Measurements from ENCODE around the gene TMEM182.

The TMEM182 gene

DNA sequence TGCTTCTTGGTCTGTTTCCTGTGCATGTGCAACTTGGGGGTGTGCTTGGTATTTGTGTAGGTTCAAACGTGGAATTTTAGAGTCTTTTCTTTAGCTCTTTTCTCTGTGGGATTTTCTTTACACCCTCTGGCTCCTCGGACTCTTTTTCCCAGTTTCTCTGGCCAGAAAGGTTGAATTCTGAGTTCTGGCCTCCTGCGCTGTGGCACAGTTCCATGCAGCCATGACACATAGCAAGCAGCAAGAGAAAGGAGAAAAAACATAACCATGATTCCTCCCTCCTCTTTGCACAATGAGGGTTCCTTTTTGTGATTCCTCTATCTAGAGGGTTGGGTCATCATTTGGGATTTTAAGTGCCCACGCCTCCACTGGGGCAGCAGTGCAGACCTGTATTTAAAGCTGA lies 33.8 kb downstream of the TMEM182 start:
- no peaks in the 10 kb centered on the region for H3K4me1 ChIP-seq (ENCODE audit: control insufficient read depth, insufficient read depth, low read length)
- H3K36me3 ChIP-seq (ENCODE audit: control insufficient read depth, insufficient read depth, low read length), result no peaks in the 10 kb centered on the region
- H3K9ac ChIP-seq (ENCODE audit: low read length), result no peak overlapping the region
- H3K27me3 ChIP-seq (ENCODE audit: control insufficient read depth, insufficient read depth, low read length), result no peaks in the 10 kb centered on the region
- H3K4me3 ChIP-seq (ENCODE audit: low read length), result no peak overlapping the region
- no peak overlapping the region for H3K27ac ChIP-seq (ENCODE audit: low read depth, low read length)

DNA sequence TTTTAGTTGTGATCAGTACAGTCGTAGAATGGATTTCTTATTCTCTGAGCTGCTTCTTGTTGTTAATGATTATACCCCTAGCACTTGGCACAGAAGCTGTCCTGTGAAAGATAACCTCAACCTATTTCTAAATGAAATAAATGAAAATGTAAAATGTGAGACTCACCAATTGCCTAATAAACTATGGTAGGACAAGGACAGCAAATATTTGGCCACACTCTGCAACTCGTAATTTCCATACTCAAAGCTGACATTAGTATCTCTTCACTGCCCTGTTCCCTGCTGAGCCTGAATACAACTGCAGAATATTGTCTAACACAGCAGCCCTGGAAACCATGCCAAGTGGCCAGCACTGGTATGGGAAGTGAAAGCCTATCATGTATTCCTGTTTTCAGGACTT lies 34.5 kb downstream of the TMEM182 start:
- H3K4me3 ChIP-seq (ENCODE audit: low read length), result no peak overlapping the region
- H3K36me3 ChIP-seq (ENCODE audit: control insufficient read depth, insufficient read depth, low read length), result no peaks in the 10 kb centered on the region
- no peak overlapping the region for H3K9ac ChIP-seq (ENCODE audit: low read length)
- no peaks in the 10 kb centered on the region for H3K4me1 ChIP-seq (ENCODE audit: control insufficient read depth, insufficient read depth, low read length)
- H3K27ac ChIP-seq (ENCODE audit: low read depth, low read length), result no peak overlapping the region
- H3K27me3 ChIP-seq (ENCODE audit: control insufficient read depth, insufficient read depth, low read length), result no peaks in the 10 kb centered on the region

GRCh38 chr2:102797486-102797885 lies 35.7 kb downstream of the TMEM182 start:
- Histone ChIP-seq H3K9ac (ENCODE audit: low read length) (no peak overlapping the region), H3K4me3 (ENCODE audit: low read length) (no peak overlapping the region), H3K27ac (ENCODE audit: low read depth, low read length) (no peak overlapping the region), H3K4me1 (ENCODE audit: control insufficient read depth, insufficient read depth, low read length) (no peaks in the 10 kb centered on the region), H3K36me3 (ENCODE audit: control insufficient read depth, insufficient read depth, low read length) (no peaks in the 10 kb centered on the region), H3K27me3 (ENCODE audit: control insufficient read depth, insufficient read depth, low read length) (no peaks in the 10 kb centered on the region)

- H3K9ac ChIP-seq (ENCODE audit: low read length), result no peak overlapping the region
- H3K4me1 ChIP-seq (ENCODE audit: control insufficient read depth, insufficient read depth, low read length), result no peaks in the 10 kb centered on the region
- no peaks in the 10 kb centered on the region for H3K27me3 ChIP-seq (ENCODE audit: control insufficient read depth, insufficient read depth, low read length)
- no peak overlapping the region for H3K4me3 ChIP-seq (ENCODE audit: low read length)
- no peaks in the 10 kb centered on the region for H3K36me3 ChIP-seq (ENCODE audit: control insufficient read depth, insufficient read depth, low read length)
- H3K27ac ChIP-seq (ENCODE audit: low read depth, low read length), result no peak overlapping the region
Measured at GRCh38 chr2:102798181-102798580, 36.4 kb downstream of the TMEM182 start.

GRCh38 chr2:102801098-102801718 lies 39.4 kb downstream of the TMEM182 start:
- no peaks in the 10 kb centered on the region for H3K36me3 ChIP-seq (ENCODE audit: control insufficient read depth, insufficient read depth, low read length)
- H3K4me1 ChIP-seq (ENCODE audit: control insufficient read depth, insufficient read depth, low read length), result no peaks in the 10 kb centered on the region
- no peak overlapping the region for H3K4me3 ChIP-seq (ENCODE audit: low read length)
- no peak overlapping the region for H3K27ac ChIP-seq (ENCODE audit: low read depth, low read length)
- no peaks in the 10 kb centered on the region for H3K27me3 ChIP-seq (ENCODE audit: control insufficient read depth, insufficient read depth, low read length)
- H3K9ac ChIP-seq (ENCODE audit: low read length), result no peak overlapping the region

DNA sequence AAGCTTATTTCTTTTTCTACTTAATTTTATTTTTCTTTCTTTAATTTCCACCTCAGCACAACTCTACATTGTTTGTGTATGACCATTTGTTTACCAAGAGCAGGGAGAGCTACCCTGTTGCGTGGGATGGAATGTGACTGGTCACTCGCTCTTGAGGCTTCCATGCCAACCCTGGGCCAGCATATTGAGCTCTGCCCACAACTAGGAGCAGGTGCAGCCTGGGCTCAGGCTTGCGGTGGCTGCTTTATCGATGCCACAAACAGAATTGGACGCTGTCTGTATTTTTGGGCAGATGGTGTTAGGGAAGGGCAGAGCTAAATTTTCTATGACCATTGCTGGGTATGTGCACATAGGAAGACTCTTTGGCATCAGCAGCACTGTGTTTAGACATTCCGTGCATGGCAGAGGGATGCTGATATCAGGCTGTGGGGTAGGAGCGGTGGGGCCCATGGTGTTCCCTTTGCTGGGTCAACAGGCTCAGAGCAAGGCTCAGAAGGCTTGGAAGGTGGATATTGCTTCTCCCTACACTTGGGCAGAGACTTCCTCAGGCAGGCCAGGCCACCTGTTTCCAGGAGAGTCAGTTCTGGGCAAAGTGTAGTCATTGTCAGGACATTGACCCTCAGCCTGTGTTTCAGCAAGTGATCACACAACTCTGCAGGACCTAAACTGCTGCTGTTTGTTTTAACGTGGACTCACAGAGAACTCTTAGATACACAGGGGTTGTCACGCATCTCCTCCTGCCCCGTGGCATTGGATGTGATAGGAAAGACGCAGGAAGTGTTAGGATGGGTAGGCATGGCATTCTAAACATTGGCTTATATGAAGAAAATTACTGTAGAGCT lies 40.2 kb downstream of the TMEM182 start:
- Histone ChIP-seq H3K4me1 (ENCODE audit: control insufficient read depth, insufficient read depth, low read length) (no peaks in the 10 kb centered on the region), H3K36me3 (ENCODE audit: control insufficient read depth, insufficient read depth, low read length) (no peaks in the 10 kb centered on the region), H3K27me3 (ENCODE audit: control insufficient read depth, insufficient read depth, low read length) (no peaks in the 10 kb centered on the region), H3K27ac (ENCODE audit: low read depth, low read length) (no peak overlapping the region), H3K4me3 (ENCODE audit: low read length) (no peak overlapping the region), H3K9ac (ENCODE audit: low read length) (no peak overlapping the region)

DNA sequence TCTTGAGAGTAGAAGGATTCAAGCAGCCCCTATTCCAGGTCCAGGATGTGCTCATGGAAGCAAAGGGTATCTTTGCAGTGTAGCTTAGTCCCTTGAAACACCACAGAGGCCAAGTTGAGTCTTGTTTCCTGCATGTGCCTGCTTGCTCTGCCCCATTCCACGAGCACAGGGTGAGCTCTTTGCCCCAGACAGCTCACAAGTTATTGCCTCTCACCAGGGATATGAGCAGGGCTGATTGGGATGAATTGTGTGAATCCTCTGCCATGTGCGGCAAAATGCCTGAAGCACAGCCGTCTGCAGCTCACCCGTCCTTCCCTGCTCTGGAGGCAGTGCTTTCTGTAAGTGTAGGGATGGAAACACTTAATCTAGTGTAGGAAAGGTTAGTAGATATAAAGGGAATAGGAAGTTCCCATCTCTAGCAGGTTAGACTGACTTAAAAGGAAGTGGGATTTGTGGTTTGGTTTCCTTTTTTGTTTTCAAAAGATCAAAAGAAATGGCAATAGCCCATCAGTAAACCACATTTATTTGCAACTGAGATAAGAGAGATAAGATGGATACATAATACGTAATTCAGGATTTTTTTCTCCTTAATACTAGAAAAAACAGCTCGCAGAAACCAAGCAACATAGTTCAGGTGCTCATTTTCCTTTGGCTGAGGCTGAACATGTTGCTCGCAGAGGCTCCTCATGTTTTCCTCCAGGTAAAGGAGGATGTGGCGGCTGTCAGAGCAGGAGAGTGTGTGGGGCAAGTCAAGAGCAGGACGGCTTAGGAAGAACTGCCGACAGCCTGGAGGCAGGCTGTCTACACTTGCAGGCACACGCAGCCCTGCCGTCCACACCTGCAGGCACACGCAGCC lies 41.4 kb downstream of the TMEM182 start:
- H3K9ac ChIP-seq (ENCODE audit: low read length), result no peak overlapping the region
- H3K36me3 ChIP-seq (ENCODE audit: control insufficient read depth, insufficient read depth, low read length), result no peaks in the 10 kb centered on the region
- H3K4me3 ChIP-seq (ENCODE audit: low read length), result no peak overlapping the region
- H3K27me3 ChIP-seq (ENCODE audit: control insufficient read depth, insufficient read depth, low read length), result no peaks in the 10 kb centered on the region
- no peaks in the 10 kb centered on the region for H3K4me1 ChIP-seq (ENCODE audit: control insufficient read depth, insufficient read depth, low read length)
- no peak overlapping the region for H3K27ac ChIP-seq (ENCODE audit: low read depth, low read length)

DNA sequence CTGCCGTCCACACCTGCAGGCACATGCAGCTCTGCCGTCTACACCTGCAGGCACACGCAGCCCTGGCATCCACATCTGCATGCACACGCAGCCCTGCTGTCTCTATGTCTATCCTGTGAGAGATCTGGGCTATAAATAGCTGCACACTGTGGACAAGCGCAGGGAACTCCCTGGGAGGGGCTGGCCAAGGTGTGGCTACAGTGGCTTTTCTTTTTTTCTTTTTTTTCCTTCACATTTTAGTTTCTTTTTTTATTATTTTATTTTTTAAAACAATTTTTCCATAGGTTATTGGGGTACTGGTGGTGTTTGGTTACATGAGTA lies 42.0 kb downstream of the TMEM182 start:
- no peak overlapping the region for H3K4me3 ChIP-seq (ENCODE audit: low read length)
- no peaks in the 10 kb centered on the region for H3K4me1 ChIP-seq (ENCODE audit: control insufficient read depth, insufficient read depth, low read length)
- no peak overlapping the region for H3K27ac ChIP-seq (ENCODE audit: low read depth, low read length)

GRCh38 chr2:102806250-102806837 lies 44.5 kb downstream of the TMEM182 start:
- H3K27ac ChIP-seq (ENCODE audit: low read depth, low read length), result no peak overlapping the region
- no peak overlapping the region for H3K4me3 ChIP-seq (ENCODE audit: low read length)

More for the DNA sequence above, 42.0 kb downstream of the TMEM182 start:
- H3K36me3 ChIP-seq (ENCODE audit: control insufficient read depth, insufficient read depth, low read length), result no peaks in the 10 kb centered on the region
- no peak overlapping the region for H3K9ac ChIP-seq (ENCODE audit: low read length)
- no peaks in the 10 kb centered on the region for H3K27me3 ChIP-seq (ENCODE audit: control insufficient read depth, insufficient read depth, low read length)

GRCh38 chr2:102809291-102810189 lies 47.7 kb downstream of the TMEM182 start:
- no peaks in the 10 kb centered on the region for H3K4me1 ChIP-seq (ENCODE audit: control insufficient read depth, insufficient read depth, low read length)
- H3K9ac ChIP-seq (ENCODE audit: low read length), result no peak overlapping the region
- H3K27ac ChIP-seq (ENCODE audit: low read depth, low read length), result no peak overlapping the region
- H3K4me3 ChIP-seq (ENCODE audit: low read length), result no peak overlapping the region
- no peaks in the 10 kb centered on the region for H3K27me3 ChIP-seq (ENCODE audit: control insufficient read depth, insufficient read depth, low read length)
- H3K36me3 ChIP-seq (ENCODE audit: control insufficient read depth, insufficient read depth, low read length), result no peaks in the 10 kb centered on the region

More at GRCh38 chr2:102806250-102806837, 44.5 kb downstream of the TMEM182 start:
- Histone ChIP-seq H3K27me3 (ENCODE audit: control insufficient read depth, insufficient read depth, low read length) (no peaks in the 10 kb centered on the region), H3K9ac (ENCODE audit: low read length) (no peak overlapping the region), H3K36me3 (ENCODE audit: control insufficient read depth, insufficient read depth, low read length) (no peaks in the 10 kb centered on the region), H3K4me1 (ENCODE audit: control insufficient read depth, insufficient read depth, low read length) (no peaks in the 10 kb centered on the region)

DNA sequence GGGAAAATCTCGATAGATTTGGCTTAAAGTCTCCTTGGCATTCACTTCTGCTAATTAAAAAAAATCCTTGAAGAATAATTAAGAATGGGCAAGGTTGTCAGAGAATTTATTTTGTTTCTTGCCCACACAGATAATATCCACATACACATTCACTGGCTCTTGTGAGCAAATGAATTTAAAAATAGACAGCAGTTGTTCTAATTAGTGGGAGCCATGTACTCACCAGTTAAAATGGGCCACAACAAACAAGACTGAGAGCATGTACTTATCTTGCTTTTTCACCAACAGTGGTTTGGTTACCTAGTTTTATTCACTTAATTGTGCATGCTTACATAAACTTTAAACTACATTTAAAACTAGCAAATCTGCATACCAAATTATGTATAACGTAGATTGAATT lies 53.5 kb downstream of the TMEM182 start:
- H3K27ac ChIP-seq (ENCODE audit: low read depth, low read length), result no peak overlapping the region
- H3K4me1 ChIP-seq (ENCODE audit: control insufficient read depth, insufficient read depth, low read length), result no peaks in the 10 kb centered on the region
- H3K27me3 ChIP-seq (ENCODE audit: control insufficient read depth, insufficient read depth, low read length), result no peaks in the 10 kb centered on the region
- H3K9ac ChIP-seq (ENCODE audit: low read length), result no peak overlapping the region
- H3K4me3 ChIP-seq (ENCODE audit: low read length), result no peak overlapping the region
- H3K36me3 ChIP-seq (ENCODE audit: control insufficient read depth, insufficient read depth, low read length), result no peaks in the 10 kb centered on the region
